OCI-LY1 (cell line): ENCODE results near the gene ALG2.

Experiments used
- H2AFZ ChIP-seq: fragments of 200-600 bp; sonication (generic), shearing (Covaris generic); 2 replicates; pipeline ENCODE4 v1.6.0; 2014; ENCODE audit warnings: antibody characterized with exemption, mild to moderate bottlenecking, low read length
- H3F3A ChIP-seq: fragments of 200-600 bp; sonication (generic), shearing (Covaris generic); 2 replicates; pipeline ENCODE4 v1.6.0; 2014; ENCODE audit warnings: mild to moderate bottlenecking, antibody characterized with exemption, low read length, moderate library complexity; ENCODE audit not compliant: insufficient read depth
- H3K27ac ChIP-seq: fragments of 200-600 bp; sonication (generic); 2 replicates; pipeline ENCODE4 v1.5.1; 2014; ENCODE audit warnings: low read length, mixed run types, mild to moderate bottlenecking, low read depth; ENCODE audit not compliant: poor library complexity, severe bottlenecking
- H3K27me3 ChIP-seq: fragments of 200-600 bp; sonication (generic); 2 replicates; pipeline ENCODE4 v1.6.0; 2014; ENCODE audit warnings: antibody characterized with exemption, mild to moderate bottlenecking, low read length, moderate library complexity; ENCODE audit not compliant: insufficient read depth
- H3K36me3 ChIP-seq: fragments of 200-600 bp; sonication (generic); 2 replicates; pipeline ENCODE4 v1.6.1; 2014; ENCODE audit warnings: mild to moderate bottlenecking, antibody characterized with exemption, low read length, moderate library complexity, mixed read lengths; ENCODE audit not compliant: insufficient read depth
- H3K4me1 ChIP-seq: fragments of 200-600 bp; sonication (generic); 2 replicates; pipeline ENCODE4 v1.5.1; 2014; ENCODE audit warnings: mild to moderate bottlenecking, low read length, moderate library complexity; ENCODE audit not compliant: insufficient read depth, severe bottlenecking
- H3K4me2 ChIP-seq: fragments of 200-600 bp; sonication (generic), shearing (Covaris generic); 2 replicates; pipeline ENCODE4 v1.6.1; 2014; ENCODE audit warnings: low read length
- H3K4me3 ChIP-seq: fragments of 200-600 bp; sonication (generic); 2 replicates; pipeline ENCODE4 v1.5.1; 2014; ENCODE audit warnings: low read length, low read depth, mild to moderate bottlenecking, mixed read lengths; ENCODE audit not compliant: poor library complexity, severe bottlenecking
- H3K79me2 ChIP-seq: fragments of 200-600 bp; shearing (Covaris generic); 2 replicates; pipeline ENCODE4 v1.6.1; 2016; ENCODE audit warnings: mixed run types, low read length, mixed read lengths; ENCODE audit not compliant: insufficient read depth
- H3K9ac ChIP-seq: fragments of 200-600 bp; sonication (generic), shearing (Covaris generic); 2 replicates; pipeline ENCODE4 v1.6.1; 2014; ENCODE audit warnings: mild to moderate bottlenecking, low read length, mixed read lengths
- H3K9me2 ChIP-seq: fragments of 200-600 bp; sonication (generic), shearing (Covaris generic); 2 replicates; pipeline ENCODE4 v1.6.1; 2014; ENCODE audit warnings: low read depth, mild to moderate bottlenecking, low read length, mixed read lengths
- H3K9me3 ChIP-seq: fragments of 200-600 bp; shearing (Covaris generic); 2 replicates; pipeline ENCODE4 v1.6.1; 2014; ENCODE audit warnings: low read length, mixed read lengths
- H4K20me1 ChIP-seq: fragments of 200-600 bp; sonication (generic), shearing (Covaris generic); 2 replicates; pipeline ENCODE4 v1.6.0; 2016; ENCODE audit warnings: mild to moderate bottlenecking, low read length; ENCODE audit not compliant: insufficient read depth
- EZH2 ChIP-seq: fragments of 200-600 bp; sonication (generic), shearing (Covaris generic); IDR thresholded peaks from 2 replicates; pipeline ENCODE4 v1.8.0; 2017; ENCODE audit warnings: borderline replicate concordance, mixed run types, mild to moderate bottlenecking, antibody characterized with exemption, low read length, moderate library complexity, mixed read lengths
- TF ChIP-seq, protein P1 (sequence below): fragments of 200-600 bp; sonication (generic), shearing (Covaris generic); IDR thresholded peaks from 2 replicates; pipeline ENCODE4 v1.5.1; 2017; ENCODE audit warnings: mild to moderate bottlenecking, antibody characterized with exemption, low read length, moderate library complexity, mixed read lengths

Gene ALG2

DNA sequence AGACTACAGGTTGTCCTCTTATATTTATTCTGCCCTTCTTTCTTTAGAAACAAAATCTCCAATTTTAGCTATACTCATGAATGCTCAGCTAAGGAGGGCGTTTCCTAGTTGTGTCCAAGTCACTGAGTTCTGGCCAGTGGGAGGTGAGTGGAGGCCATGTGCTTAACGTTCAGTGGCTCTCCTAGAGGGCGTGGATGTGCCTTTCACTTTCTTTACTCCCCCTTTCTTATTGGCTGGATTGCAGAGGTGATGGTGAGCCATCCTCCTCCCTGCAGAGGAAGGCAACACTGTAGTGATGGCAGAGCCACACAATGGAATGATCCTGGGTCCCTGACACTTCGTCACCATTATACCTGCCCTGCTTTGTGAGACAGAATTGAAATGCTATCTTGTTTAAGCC is 54.6 kb downstream of the ALG2 start:
- Histone ChIP-seq H3K9me2 (no peaks in the 10 kb centered on the region), H3K4me3 (no peak overlapping the region), H4K20me1 (no peaks in the 10 kb centered on the region), H3K27ac (no peak overlapping the region), H3K4me2 (no peak overlapping the region), H3K4me1 (peaks cover 16% of the 10 kb centered on the region), H3F3A (no peaks in the 10 kb centered on the region), H3K9me3 (no peaks in the 10 kb centered on the region), H3K9ac (no peak overlapping the region), H3K79me2 (no peaks in the 10 kb centered on the region), H3K36me3 (no peaks in the 10 kb centered on the region), H2AFZ (no peak overlapping the region), H3K27me3 (no peaks in the 10 kb centered on the region)
- no peak for TF ChIP-seq EZH2
- TF ChIP-seq, protein P1, sequence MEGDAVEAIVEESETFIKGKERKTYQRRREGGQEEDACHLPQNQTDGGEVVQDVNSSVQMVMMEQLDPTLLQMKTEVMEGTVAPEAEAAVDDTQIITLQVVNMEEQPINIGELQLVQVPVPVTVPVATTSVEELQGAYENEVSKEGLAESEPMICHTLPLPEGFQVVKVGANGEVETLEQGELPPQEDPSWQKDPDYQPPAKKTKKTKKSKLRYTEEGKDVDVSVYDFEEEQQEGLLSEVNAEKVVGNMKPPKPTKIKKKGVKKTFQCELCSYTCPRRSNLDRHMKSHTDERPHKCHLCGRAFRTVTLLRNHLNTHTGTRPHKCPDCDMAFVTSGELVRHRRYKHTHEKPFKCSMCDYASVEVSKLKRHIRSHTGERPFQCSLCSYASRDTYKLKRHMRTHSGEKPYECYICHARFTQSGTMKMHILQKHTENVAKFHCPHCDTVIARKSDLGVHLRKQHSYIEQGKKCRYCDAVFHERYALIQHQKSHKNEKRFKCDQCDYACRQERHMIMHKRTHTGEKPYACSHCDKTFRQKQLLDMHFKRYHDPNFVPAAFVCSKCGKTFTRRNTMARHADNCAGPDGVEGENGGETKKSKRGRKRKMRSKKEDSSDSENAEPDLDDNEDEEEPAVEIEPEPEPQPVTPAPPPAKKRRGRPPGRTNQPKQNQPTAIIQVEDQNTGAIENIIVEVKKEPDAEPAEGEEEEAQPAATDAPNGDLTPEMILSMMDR = no peak
